ENCODE results near the gene RBPJ.

DNA sequence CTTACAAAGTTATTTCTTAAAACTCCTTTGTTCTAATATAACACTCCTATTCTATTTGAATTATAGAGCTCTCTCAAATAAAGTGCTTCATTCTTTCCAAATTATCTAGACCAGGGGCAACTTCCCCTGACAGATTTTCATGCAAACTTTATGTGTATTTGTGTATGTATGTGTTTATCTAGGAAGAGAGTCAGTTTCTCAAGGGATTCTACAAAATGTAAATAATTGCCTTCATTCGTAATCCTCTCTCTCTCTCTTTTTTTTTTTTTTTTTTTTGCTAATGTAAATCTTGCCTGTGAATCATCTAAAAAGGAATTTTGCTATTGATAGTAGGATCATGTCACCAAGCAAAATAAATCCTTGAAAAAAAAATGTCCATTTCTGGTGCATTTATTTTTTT is 38.9 kb upstream of the RBPJ start:
- TF ChIP-seq POLR2AphosphoS5 (IDR thresholded peaks at IDR 0.05; ENCODE audit: low read depth, low read length) (no peak), FOXM1 (IDR thresholded peaks at IDR 0.05; ENCODE audit: low read depth) (no peak), JUND (IDR thresholded peaks at IDR 0.05) (no peak), TCF12 (IDR thresholded peaks at IDR 0.05) (no peak), MXI1 (IDR thresholded peaks at IDR 0.05; ENCODE audit: low read depth, low read length) (no peak), SIN3A (IDR thresholded peaks at IDR 0.05; ENCODE audit: borderline replicate concordance, low read depth, low read length) (no peak)
- TF ChIP-seq, protein P1, sequence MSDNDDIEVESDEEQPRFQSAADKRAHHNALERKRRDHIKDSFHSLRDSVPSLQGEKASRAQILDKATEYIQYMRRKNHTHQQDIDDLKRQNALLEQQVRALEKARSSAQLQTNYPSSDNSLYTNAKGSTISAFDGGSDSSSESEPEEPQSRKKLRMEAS (IDR thresholded peaks at IDR 0.05; ENCODE audit: low read depth): no peak
- TF ChIP-seq, protein P2, sequence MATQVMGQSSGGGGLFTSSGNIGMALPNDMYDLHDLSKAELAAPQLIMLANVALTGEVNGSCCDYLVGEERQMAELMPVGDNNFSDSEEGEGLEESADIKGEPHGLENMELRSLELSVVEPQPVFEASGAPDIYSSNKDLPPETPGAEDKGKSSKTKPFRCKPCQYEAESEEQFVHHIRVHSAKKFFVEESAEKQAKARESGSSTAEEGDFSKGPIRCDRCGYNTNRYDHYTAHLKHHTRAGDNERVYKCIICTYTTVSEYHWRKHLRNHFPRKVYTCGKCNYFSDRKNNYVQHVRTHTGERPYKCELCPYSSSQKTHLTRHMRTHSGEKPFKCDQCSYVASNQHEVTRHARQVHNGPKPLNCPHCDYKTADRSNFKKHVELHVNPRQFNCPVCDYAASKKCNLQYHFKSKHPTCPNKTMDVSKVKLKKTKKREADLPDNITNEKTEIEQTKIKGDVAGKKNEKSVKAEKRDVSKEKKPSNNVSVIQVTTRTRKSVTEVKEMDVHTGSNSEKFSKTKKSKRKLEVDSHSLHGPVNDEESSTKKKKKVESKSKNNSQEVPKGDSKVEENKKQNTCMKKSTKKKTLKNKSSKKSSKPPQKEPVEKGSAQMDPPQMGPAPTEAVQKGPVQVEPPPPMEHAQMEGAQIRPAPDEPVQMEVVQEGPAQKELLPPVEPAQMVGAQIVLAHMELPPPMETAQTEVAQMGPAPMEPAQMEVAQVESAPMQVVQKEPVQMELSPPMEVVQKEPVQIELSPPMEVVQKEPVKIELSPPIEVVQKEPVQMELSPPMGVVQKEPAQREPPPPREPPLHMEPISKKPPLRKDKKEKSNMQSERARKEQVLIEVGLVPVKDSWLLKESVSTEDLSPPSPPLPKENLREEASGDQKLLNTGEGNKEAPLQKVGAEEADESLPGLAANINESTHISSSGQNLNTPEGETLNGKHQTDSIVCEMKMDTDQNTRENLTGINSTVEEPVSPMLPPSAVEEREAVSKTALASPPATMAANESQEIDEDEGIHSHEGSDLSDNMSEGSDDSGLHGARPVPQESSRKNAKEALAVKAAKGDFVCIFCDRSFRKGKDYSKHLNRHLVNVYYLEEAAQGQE (IDR thresholded peaks at IDR 0.05; ENCODE audit: low read depth, low read length): no peak
- TF ChIP-seq, protein P3, sequence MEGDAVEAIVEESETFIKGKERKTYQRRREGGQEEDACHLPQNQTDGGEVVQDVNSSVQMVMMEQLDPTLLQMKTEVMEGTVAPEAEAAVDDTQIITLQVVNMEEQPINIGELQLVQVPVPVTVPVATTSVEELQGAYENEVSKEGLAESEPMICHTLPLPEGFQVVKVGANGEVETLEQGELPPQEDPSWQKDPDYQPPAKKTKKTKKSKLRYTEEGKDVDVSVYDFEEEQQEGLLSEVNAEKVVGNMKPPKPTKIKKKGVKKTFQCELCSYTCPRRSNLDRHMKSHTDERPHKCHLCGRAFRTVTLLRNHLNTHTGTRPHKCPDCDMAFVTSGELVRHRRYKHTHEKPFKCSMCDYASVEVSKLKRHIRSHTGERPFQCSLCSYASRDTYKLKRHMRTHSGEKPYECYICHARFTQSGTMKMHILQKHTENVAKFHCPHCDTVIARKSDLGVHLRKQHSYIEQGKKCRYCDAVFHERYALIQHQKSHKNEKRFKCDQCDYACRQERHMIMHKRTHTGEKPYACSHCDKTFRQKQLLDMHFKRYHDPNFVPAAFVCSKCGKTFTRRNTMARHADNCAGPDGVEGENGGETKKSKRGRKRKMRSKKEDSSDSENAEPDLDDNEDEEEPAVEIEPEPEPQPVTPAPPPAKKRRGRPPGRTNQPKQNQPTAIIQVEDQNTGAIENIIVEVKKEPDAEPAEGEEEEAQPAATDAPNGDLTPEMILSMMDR (IDR thresholded peaks at IDR 0.05): no peak
